ENCODE data around the gene TMUB2. TPM values are rescaled to one million over a fixed set of nuclear protein-coding genes. Genes with fewer than 3 reads are reported as not detected.
A peak's percentile ranks its signal among the peaks of the same experiment; 100 is the strongest.

Gene TMUB2
- total and polyA plus RNA-seq, 10 donors: 26.8 to 59.0 (median 43.6) TPM

DNA sequence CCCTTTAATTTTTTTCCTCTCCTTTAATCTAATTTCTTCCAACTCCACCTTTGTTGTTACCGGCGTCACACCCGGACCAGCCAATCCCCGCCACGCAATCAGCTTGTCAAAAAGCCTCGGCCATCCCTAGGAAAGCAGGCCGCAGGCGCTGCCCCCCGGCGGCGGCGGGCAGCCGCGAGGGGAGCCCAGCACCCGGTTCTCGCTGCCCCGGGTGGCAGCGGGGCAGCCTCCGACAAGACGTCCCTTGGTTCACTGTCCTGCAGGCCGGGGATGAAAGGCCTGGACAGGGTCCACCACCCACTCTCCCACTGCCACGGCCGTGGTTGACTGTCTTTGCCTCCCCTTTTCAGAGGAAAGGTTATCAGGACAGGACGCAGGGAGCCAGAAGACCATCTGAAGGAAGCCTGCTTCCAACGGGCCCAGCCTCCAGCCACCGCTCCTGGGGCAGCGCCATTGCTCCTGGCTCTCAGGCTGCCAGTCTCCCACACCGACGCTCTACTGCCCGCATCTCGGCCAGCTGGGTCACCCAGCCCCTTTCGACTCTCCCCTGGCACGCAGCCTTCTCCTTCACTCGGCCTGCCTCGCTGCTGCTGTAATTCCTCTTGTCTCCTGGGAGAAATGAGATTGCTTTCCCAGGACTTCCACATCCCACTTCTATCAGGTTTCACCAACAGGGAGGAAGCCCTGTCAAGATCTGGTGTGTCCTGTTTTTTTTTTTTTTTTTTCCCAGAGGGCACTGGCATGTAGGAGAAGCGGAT, 35.5 kb downstream of the TMUB2 start:
- peak; percentile 92 for DNase-seq
- TF ChIP-seq, protein P1, sequence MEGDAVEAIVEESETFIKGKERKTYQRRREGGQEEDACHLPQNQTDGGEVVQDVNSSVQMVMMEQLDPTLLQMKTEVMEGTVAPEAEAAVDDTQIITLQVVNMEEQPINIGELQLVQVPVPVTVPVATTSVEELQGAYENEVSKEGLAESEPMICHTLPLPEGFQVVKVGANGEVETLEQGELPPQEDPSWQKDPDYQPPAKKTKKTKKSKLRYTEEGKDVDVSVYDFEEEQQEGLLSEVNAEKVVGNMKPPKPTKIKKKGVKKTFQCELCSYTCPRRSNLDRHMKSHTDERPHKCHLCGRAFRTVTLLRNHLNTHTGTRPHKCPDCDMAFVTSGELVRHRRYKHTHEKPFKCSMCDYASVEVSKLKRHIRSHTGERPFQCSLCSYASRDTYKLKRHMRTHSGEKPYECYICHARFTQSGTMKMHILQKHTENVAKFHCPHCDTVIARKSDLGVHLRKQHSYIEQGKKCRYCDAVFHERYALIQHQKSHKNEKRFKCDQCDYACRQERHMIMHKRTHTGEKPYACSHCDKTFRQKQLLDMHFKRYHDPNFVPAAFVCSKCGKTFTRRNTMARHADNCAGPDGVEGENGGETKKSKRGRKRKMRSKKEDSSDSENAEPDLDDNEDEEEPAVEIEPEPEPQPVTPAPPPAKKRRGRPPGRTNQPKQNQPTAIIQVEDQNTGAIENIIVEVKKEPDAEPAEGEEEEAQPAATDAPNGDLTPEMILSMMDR (IDR thresholded peaks at IDR 0.05 in 8 of 11, conservative IDR thresholded peaks at IDR 0.05 in 3 of 11): peak in 6 of 11 experiments; percentile 23 to 42 (median 32)
- peak; percentile 62 to 87 (median 83) for TF ChIP-seq POLR2AphosphoS5 (IDR thresholded peaks at IDR 0.05)
- peak in 1 of 3 donors; percentile 68 for TF ChIP-seq POLR2A (IDR thresholded peaks at IDR 0.05)
- 6 to 10% (median 6%) methylated on average over 29 to 36 of the region's 36 CpGs for WGBS, 5 donors
- H3K36me3 ChIP-seq: peaks cover 0 to 5% (median 0%) of the 10 kb centered on the region in 6 donors
- peaks cover 18 to 42% (median 35%) of the 10 kb centered on the region in 6 donors for H3K4me1 ChIP-seq
- intact Hi-C loops (cut with DNase I; ENCODE audit: low total_unique reads): loop anchor here (10.0 kb wide), 1 partner anchor 53 kb away; no protein-coding TSS in a partner anchor
- H3K9me3 ChIP-seq: no peaks in the 10 kb centered on the region
- H3K4me3 ChIP-seq: peak overlapping the region; percentile 75 to 96 (median 87)
- no peaks in the 10 kb centered on the region for H3K27me3 ChIP-seq (replicated peaks in 1 of 7)
- H3K27ac ChIP-seq: peak overlapping the region; percentile 97 to 100 (median 99)

- H3K9me3 ChIP-seq: no peaks in the 10 kb centered on the region
- DNase-seq: no peak
- H3K27me3 ChIP-seq (replicated peaks in 1 of 7): no peaks in the 10 kb centered on the region
- H3K4me1 ChIP-seq: peaks cover 10 to 31% (median 24%) of the 10 kb centered on the region in 6 donors
- no peak overlapping the region for H3K4me3 ChIP-seq
- peak overlapping the region in 5 of 8 donors; percentile 15 to 100 (median 97) for H3K27ac ChIP-seq
- 54 to 79% (median 68%) methylated on average over 7 of the region's 7 CpGs for WGBS, 5 donors
- no peaks in the 10 kb centered on the region for H3K36me3 ChIP-seq
- TF ChIP-seq, protein P1 (IDR thresholded peaks at IDR 0.05 in 8 of 11, conservative IDR thresholded peaks at IDR 0.05 in 3 of 11): no peak
- peak in 2 of 3 donors; percentile 25 to 49 for TF ChIP-seq POLR2AphosphoS5 (IDR thresholded peaks at IDR 0.05)
- intact Hi-C loops (cut with DNase I; ENCODE audit: low total_unique reads): loop anchor here (10.0 kb wide), 1 partner anchor 51 kb away; no protein-coding TSS in a partner anchor
These were observed 36.8 kb downstream of the TMUB2 start for GRCh38 chr17:44223541-44224071.

GRCh38 chr17:44229090-44229489, 42.3 kb downstream of the TMUB2 start:
- WGBS, 5 donors: 69 to 100% (median 90%) methylated on average over 4 to 6 of the region's 6 CpGs
- TF ChIP-seq POLR2A (IDR thresholded peaks at IDR 0.05) (no peak), POLR2AphosphoS5 (IDR thresholded peaks at IDR 0.05) (no peak)
- TF ChIP-seq, protein P1 (IDR thresholded peaks at IDR 0.05 in 8 of 11, conservative IDR thresholded peaks at IDR 0.05 in 3 of 11): no peak
- no peaks in the 10 kb centered on the region for H3K9me3 ChIP-seq

DNA sequence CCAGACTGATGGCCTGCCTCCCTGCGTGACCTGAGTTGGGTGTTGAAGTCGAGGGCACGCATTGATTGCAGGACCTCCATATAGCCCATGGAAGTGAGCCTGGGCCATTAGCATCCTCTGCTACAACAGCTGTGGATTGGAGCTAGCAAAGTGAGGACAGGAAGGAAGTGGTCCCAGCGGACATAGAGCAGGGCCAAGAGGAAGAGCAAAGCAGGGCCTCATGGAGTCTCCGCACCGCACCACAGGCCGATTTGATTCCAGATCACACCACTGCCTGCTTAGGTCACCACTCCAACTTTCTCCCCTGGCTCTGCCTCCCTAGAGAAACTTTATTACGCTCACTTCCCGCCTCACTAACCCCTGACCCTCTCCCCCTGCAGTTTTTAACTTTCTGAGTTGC, 43.4 kb downstream of the TMUB2 start:
- no peak for DNase-seq
- no peak for TF ChIP-seq POLR2A (IDR thresholded peaks at IDR 0.05)
- TF ChIP-seq POLR2AphosphoS5 (IDR thresholded peaks at IDR 0.05): no peak
- TF ChIP-seq, protein P1 (IDR thresholded peaks at IDR 0.05 in 8 of 11, conservative IDR thresholded peaks at IDR 0.05 in 3 of 11): no peak
- H3K9me3 ChIP-seq: no peaks in the 10 kb centered on the region
- WGBS, 5 donors: 70 to 85% (median 82%) methylated on average over 8 to 9 of the region's 9 CpGs
- no peak overlapping the region for H3K27ac ChIP-seq
- intact Hi-C loops (cut with DNase I; ENCODE audit: low total_unique reads): no loop called here
- no peak overlapping the region for H3K4me3 ChIP-seq
- H3K27me3 ChIP-seq (replicated peaks in 1 of 7): no peaks in the 10 kb centered on the region
- H3K4me1 ChIP-seq: peaks cover 0 to 10% (median 3%) of the 10 kb centered on the region in 6 donors
- no peaks in the 10 kb centered on the region for H3K36me3 ChIP-seq

More at GRCh38 chr17:44229090-44229489, 42.3 kb downstream of the TMUB2 start:
- DNase-seq: no peak
- H3K4me1 ChIP-seq: peaks cover 0 to 2% (median 0%) of the 10 kb centered on the region in 6 donors
- H3K36me3 ChIP-seq: no peaks in the 10 kb centered on the region
- intact Hi-C loops (cut with DNase I; ENCODE audit: low total_unique reads): loop anchor here (10.0 kb wide), 1 partner anchor 46 kb away; no protein-coding TSS in a partner anchor
- H3K4me3 ChIP-seq: no peak overlapping the region
- H3K27me3 ChIP-seq (replicated peaks in 1 of 7): no peaks in the 10 kb centered on the region
- no peak overlapping the region for H3K27ac ChIP-seq

All from spleen (tissue), 11 donors.